NT2/D1 (cell line): Measurements from ENCODE around the gene LAMA5.

Experiments used
- YY1 ChIP-seq: IDR thresholded peaks from 2 replicates; pipeline ENCODE4 v1.6.1; 2011; ENCODE audit not compliant: insufficient read length, insufficient read depth
- ZNF274 ChIP-seq: IDR thresholded peaks from 2 replicates; pipeline ENCODE4 v1.6.1; 2011; ENCODE audit warnings: mild to moderate bottlenecking, low read depth, low read length

- TF ChIP-seq YY1 (no peak), ZNF274 (no peak)
Measured at GRCh38 chr20:62282103-62282502, 85.0 kb downstream of the LAMA5 start.
